Epithelial cell of esophagus (primary cell): Measurements from ENCODE around the gene UMAD1.
A peak's percentile ranks its signal among the peaks of the same experiment; 100 is the strongest.

ENCODE experiments used
- DNase-seq: peaks from one replicate; pipeline ENCODE4 v3.0.0; 2010; ENCODE audit warnings: low read depth
- H3K4me3 ChIP-seq: 2 replicates; pipeline ENCODE4 v1.5.1; 2011; ENCODE audit warnings: mild to moderate bottlenecking, low read length, control low read depth
- TF ChIP-seq, protein P1 (sequence below): IDR thresholded peaks from 2 replicates; pipeline ENCODE4 v1.5.1; 2011; ENCODE audit warnings: low read depth, mild to moderate bottlenecking, low read length, control low read depth, inconsistent platforms; ENCODE audit not compliant: insufficient read depth; ENCODE audit errors: missing control alignments

Gene UMAD1

DNA sequence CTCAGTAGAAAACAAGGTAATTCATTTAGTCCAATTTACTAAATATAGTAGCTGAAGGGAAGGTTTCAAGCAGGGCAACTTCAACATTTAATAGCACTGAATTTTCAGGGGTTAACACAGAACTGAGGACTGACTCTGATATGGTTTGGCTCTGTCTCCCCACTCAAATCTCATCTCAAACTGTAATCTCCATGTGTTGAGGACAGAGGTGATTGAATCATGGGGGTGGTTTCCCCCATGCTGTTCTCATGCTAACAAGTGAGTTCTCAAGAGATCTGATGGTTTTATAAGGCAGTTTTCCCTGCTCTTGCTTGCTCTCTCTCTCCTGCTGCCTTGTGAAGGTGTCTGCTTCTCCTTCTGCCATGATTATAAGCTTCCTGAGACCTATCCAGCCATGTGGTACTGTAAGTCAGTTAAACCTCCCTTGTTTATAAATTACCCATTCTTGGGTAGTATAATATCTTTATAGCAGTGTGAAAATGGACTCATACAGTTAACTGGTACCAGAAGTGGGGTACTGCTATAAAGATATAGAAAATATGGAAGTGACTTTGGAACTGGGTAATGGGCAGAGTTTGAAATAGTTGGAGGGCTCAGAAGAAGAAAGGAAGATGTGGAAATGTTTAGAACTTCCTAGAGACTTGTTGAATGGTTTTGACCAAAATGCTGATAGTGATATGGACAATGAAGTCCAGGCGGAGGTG is 9.8 kb upstream of the UMAD1 start:
- TF ChIP-seq, protein P1, sequence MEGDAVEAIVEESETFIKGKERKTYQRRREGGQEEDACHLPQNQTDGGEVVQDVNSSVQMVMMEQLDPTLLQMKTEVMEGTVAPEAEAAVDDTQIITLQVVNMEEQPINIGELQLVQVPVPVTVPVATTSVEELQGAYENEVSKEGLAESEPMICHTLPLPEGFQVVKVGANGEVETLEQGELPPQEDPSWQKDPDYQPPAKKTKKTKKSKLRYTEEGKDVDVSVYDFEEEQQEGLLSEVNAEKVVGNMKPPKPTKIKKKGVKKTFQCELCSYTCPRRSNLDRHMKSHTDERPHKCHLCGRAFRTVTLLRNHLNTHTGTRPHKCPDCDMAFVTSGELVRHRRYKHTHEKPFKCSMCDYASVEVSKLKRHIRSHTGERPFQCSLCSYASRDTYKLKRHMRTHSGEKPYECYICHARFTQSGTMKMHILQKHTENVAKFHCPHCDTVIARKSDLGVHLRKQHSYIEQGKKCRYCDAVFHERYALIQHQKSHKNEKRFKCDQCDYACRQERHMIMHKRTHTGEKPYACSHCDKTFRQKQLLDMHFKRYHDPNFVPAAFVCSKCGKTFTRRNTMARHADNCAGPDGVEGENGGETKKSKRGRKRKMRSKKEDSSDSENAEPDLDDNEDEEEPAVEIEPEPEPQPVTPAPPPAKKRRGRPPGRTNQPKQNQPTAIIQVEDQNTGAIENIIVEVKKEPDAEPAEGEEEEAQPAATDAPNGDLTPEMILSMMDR, result no peak
- no peak overlapping the region for H3K4me3 ChIP-seq
- no peak for DNase-seq

DNA sequence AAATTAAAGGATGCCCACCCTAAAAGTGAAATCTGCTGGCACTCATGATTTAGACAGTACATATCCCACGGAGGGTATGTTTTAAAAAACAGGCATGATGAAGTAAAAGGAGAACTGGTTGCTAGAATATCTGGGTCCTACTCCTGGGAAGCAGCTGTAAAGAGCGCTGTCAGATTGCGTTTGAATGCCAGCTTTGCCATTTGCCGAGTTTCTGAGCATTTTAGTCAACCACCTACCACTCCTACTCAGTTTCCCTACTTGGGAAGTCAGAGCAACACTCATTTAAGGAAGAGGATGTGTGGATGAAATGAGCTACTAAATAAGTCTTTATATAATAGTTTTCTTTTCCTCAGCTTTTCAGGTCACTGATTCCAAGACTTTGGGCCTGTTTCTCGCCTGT is 1.1 kb upstream of the UMAD1 start:
- no peak for DNase-seq

DNA sequence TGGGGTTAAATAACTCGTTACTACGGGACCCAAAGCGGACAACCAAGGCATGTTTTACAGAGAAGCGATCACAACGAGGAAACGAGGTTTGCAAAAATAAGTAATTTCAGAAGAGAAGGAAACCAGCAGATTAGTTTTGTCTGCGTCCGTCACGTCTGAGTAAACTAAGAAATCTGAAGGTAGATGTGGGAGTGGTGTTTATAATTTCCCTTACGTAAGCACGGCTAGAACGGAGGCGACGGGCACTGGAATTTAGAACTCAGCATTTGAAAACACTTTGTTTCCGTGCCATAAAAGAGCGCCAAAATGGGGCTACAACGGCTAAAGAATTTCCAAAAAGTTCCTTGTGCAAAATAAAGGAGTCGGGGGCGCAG is 718 bp upstream of the UMAD1 start:
- H3K4me3 ChIP-seq, result peak overlapping the region; percentile 95
- TF ChIP-seq, protein P1, result no peak
- peak; percentile 55 for DNase-seq

More for the DNA sequence above, 1.1 kb upstream of the UMAD1 start:
- TF ChIP-seq, protein P1, result no peak
- peak overlapping the region; percentile 95 for H3K4me3 ChIP-seq

DNA sequence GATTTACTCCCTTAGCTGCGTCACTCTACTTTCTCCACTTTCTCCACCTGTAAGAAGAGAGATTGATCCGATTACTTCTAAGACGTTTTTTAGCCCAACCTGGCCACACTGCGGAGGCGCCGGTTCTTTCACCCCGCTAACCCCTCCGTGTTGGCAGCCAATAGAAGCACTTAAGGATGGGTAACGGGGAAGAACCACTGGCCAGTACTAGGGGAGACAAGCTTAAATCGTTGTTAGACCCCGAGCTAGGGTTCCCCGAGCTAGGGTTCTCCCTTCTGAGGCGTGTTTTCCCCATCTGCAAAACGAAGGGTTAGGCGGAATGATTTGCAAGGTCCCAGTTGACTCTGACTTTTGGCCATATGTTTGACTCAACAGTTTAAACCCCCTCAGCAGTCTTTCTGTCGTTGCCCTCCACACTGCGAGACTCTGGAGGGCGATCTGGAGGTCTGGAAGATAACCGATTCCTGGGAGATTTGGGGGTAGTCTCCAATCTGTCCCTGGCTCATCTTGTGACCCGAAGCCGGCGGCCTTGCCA is 644 bp downstream of the UMAD1 start:
- DNase-seq, result peak; percentile 27
- peak overlapping the region; percentile 95 for H3K4me3 ChIP-seq
- TF ChIP-seq, protein P1, result no peak

DNA sequence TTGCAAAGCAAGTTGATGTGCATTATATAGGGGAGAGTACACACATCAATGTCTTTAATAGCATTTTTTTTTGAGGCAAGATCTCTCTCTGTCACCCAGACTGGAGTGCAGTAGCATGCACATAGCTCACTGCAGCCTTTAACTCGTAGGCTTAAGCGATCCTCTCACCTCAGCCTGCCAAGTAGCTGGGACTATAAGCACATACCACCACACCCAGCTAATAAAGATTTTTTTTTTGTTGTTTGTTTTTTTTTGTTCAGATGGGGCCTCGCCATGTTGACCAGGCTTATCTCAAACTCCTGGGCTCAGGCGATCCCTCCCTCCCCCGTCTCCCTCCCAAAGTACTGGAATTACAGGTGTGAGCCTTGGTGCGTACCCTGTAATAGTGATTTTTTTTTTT is 1.5 kb downstream of the UMAD1 start:
- peak overlapping the region; percentile 95 for H3K4me3 ChIP-seq
- TF ChIP-seq, protein P1, result no peak
- no peak for DNase-seq

DNA sequence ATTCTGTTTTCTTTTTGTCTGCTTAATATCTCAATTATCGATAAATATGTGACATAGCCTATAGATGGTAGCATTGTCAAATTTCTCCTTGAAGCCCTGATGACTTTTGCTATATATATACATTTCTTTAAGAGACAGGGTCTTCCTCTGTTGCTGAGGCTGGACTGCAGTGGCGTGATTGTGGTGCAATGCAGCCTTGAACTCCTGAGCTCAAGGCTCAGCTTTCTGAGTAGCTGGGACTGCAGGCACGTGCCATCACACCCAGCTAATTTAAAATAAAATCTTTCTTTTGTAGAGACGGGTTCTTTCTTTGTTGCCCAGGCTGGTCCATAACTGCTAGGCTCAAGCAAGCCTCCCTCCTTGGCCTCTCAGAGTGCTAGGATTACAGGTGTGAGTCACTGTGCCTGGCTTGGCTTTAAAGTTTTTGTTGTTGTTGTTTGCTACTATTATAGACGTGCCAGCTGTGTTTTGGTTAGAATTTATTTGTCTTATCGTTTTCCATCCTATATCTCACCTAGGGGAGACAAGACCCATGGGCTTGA is 7.0 kb downstream of the UMAD1 start:
- DNase-seq, result peak; percentile 24
- H3K4me3 ChIP-seq, result no peak overlapping the region
- TF ChIP-seq, protein P1, result no peak
